Heart right ventricle (tissue), 16 donors: Measurements from ENCODE around the gene EIF6. TPM values are rescaled to one million over a fixed set of nuclear protein-coding genes. Genes with fewer than 3 reads are reported as not detected.

Source experiments
- ATAC-seq, 8 donors: fragments of 200-7000 bp; cut with Tn5 transposase; one replicate each; pipeline ENCODE4 v1.9.1; 2020; ENCODE audit warnings: mild to moderate bottlenecking in 8 of 8, moderate library complexity in 8 of 8, moderate number of reproducible peaks in 1 of 8
- DNase-seq, 2 donors: peaks; one replicate each; pipeline ENCODE4 v3.0.0-alpha.2; 2020
- H3K27ac ChIP-seq, 10 donors: fragments of 200-600 bp; sonication (generic) in 2 of 10; one replicate each; pipeline versions ENCODE4 v1.5.0 to v1.8.0; 2020 to 2022; ENCODE audit warnings: mild to moderate bottlenecking in 3 of 10
- H3K27me3 ChIP-seq, 7 donors: fragments of 200-600 bp; one replicate each; pipeline ENCODE4 v1.8.0; 2021 to 2022; ENCODE audit warnings: mild to moderate bottlenecking in 2 of 7
- H3K36me3 ChIP-seq, 9 donors: fragments of 200-600 bp; sonication (generic) in 1 of 9; one replicate each; pipeline versions ENCODE4 v1.5.0 to v1.8.0; 2020 to 2022; ENCODE audit warnings: mild to moderate bottlenecking in 2 of 9
- H3K4me1 ChIP-seq, 9 donors: fragments of 200-600 bp; sonication (generic) in 1 of 9; one replicate each; pipeline versions ENCODE4 v1.5.0 to v1.8.0; 2020 to 2022; ENCODE audit warnings: mild to moderate bottlenecking in 4 of 9
- H3K4me3 ChIP-seq, 10 donors: fragments of 200-600 bp; sonication (generic) in 2 of 10; one replicate each; pipeline versions ENCODE4 v1.5.0 to v1.8.0; 2020 to 2022; ENCODE audit warnings: mild to moderate bottlenecking in 7 of 10, moderate library complexity in 2 of 10
- H3K9me3 ChIP-seq, 11 donors: fragments of 200-600 bp in 10 of 11; sonication (generic) in 2 of 11; one replicate each; pipeline versions ENCODE4 v1.5.0 to v1.8.0; 2013 to 2022; ENCODE audit warnings: mild to moderate bottlenecking in 2 of 11, control low read depth in 1 of 11, moderate library complexity in 1 of 11
- WGBS, 2 donors: extraction: QIAGEN DNeasy Blood & Tissue Kit; methylation state at CpG; one replicate each; pipeline ENCODE4 v1.1.7; 2013; ENCODE audit warnings: inconsistent platforms in 1 of 2; 5-methylcytosine and 5-hydroxymethylcytosine counted together
- intact Hi-C, 10 donors: fragments of 100-400 bp; cut with DNase I; formaldehyde crosslinking; loops; one replicate each; pipeline versions ENCODE4 v1.11.1 to v1.14.2; 2022
- polyA plus RNA-seq, 2 donors: library from polyadenylated mRNA; stranded (reverse); fragments of 200-250 nt; gene quantifications; one replicate each; pipeline ENCODE4 v1.2.3, GENCODE V29; 2013
- total RNA-seq, 10 donors: library from RNA; stranded (reverse); fragmentation: NEBNext Ultra II Directional in 3 of 10; extraction: Animal tissue kit (Norgen Biotek cat#: 25700) in 3 of 10; gene quantifications; one replicate each; pipeline versions ENCODE4 v1.2.1 to v1.2.4, GENCODE V29; 2021 to 2023
- TF ChIP-seq, protein P1 (sequence below), 9 donors: fragments of 200-600 bp; sonication (generic) in 2 of 9; IDR thresholded peaks; one replicate each; pipeline versions ENCODE4 v1.5.0 to v1.8.0; 2021 to 2022; ENCODE audit warnings: antibody characterized with exemption in 9 of 9, mild to moderate bottlenecking in 5 of 9, moderate library complexity in 1 of 9
- donor health status: Arrhythmogenic right ventricular cardiomyopathy.
- donor health status: ischemic (EF 13 %, LVEDD 7.1; RV severe dilation, severe dysfunction).
- donor health status: healthy with polysubstance abuse.
- donor health status: DM: no; HTN: yes; CAD: no.
- donor health status: DM: no; HTN: no; CAD: no.
- donor health status: ischemic (EF 25% LVEDD 6.9; RV normal size, moderate dysfunction).
- donor health status: ischemic (EF 25% LVEDD 5.7; RV mildly dilated, moderate dysfunction).
- donor health status: healthy.
- donor health status: DM: yes; HTN: yes; CAD: no.
- donor health status: Ischemic cardiomyopathy.
- donor health status: ischemic (EF 35%, LVEDD 5.7; RV mildly dilated, moderate dysfunction).
- donor health status: nonischemic (EF 11% LVEDD 7.7; RV severe dilation, severe dysfunction).
- donor health status: DM: yes; HTN: yes; CAD: no.
- donor health status: PGD.
- donor health status: ischemic (EF 29% LVEDD 5.4; RV normal size, mild dysfunction).
- donor health status: nonischemic (EF 23%, LVEDD 6.1; RV moderate dilation, normal function).

Gene EIF6
- total and polyA plus RNA-seq, 12 donors: 28.2 to 155 (median 39.0) TPM

DNA sequence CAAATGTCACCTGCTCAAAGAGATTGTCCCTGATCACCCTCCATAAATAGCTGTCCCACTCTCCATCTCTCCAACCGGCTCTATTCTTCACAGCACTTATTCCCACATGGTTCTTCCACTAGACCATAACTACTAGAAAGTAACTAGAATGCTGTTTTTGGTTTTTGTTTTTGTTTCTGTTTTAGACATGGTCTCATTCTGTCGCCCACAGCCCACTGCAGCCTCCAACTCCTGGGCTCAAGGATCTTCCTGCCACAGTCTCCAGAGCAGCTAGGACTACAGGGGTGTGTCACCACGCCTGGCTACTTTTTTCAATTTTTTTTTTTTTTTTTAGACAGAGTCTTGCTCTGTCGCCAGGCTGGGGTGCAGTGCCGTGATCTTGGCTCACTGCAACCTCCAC is 45.8 kb downstream of the EIF6 start:
- Histone ChIP-seq H3K4me1 (peaks cover 0 to 8% (median 0%) of the 10 kb centered on the region in 9 donors), H3K27ac (no peak overlapping the region), H3K36me3 (peaks cover 0 to 28% (median 0%) of the 10 kb centered on the region in 9 donors), H3K27me3 (no peaks in the 10 kb centered on the region), H3K4me3 (no peak overlapping the region), H3K9me3 (peaks cover 0 to 3% (median 0%) of the 10 kb centered on the region in 11 donors)
- intact Hi-C loops: no loop called here
- 89 to 90% methylated on average over 5 of the region's 5 CpGs for WGBS, 2 donors
- DNase-seq (no peak), ATAC-seq (no peak)
- TF ChIP-seq, protein P1, sequence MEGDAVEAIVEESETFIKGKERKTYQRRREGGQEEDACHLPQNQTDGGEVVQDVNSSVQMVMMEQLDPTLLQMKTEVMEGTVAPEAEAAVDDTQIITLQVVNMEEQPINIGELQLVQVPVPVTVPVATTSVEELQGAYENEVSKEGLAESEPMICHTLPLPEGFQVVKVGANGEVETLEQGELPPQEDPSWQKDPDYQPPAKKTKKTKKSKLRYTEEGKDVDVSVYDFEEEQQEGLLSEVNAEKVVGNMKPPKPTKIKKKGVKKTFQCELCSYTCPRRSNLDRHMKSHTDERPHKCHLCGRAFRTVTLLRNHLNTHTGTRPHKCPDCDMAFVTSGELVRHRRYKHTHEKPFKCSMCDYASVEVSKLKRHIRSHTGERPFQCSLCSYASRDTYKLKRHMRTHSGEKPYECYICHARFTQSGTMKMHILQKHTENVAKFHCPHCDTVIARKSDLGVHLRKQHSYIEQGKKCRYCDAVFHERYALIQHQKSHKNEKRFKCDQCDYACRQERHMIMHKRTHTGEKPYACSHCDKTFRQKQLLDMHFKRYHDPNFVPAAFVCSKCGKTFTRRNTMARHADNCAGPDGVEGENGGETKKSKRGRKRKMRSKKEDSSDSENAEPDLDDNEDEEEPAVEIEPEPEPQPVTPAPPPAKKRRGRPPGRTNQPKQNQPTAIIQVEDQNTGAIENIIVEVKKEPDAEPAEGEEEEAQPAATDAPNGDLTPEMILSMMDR (IDR thresholded peaks at IDR 0.05): no peak

DNA sequence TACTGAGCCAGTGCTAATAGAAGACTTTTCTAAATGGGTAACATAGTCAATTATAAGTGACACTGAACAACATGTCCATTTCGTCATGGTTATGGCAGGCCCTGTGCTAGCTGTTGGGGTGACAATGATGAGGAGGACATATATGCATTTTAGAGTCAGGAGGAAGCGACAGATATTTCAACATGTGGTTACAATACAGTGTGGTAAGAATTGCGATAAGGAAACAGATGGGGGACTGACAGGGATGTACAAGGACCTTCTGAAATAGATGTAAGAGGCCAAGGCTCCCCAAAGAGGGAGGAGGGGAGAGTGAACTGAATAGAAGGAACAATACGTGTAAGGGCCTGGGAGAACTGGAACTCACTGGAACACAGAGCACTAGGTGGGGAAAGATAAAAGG is 46.4 kb downstream of the EIF6 start:
- WGBS, 2 donors: 86 to 96% methylated on average over 4 of the region's 4 CpGs
- peaks cover 0 to 8% (median 0%) of the 10 kb centered on the region in 9 donors for H3K4me1 ChIP-seq
- intact Hi-C loops: no loop called here
- H3K36me3 ChIP-seq: peaks cover 0 to 28% (median 0%) of the 10 kb centered on the region in 9 donors
- DNase-seq (no peak), ATAC-seq (no peak)
- no peak overlapping the region for H3K27ac ChIP-seq
- H3K27me3 ChIP-seq: no peaks in the 10 kb centered on the region
- TF ChIP-seq, protein P1 (IDR thresholded peaks at IDR 0.05): no peak
- peaks cover 0 to 3% (median 0%) of the 10 kb centered on the region in 11 donors for H3K9me3 ChIP-seq
- H3K4me3 ChIP-seq: no peak overlapping the region

- Histone ChIP-seq H3K4me3 (no peak overlapping the region), H3K36me3 (peaks cover 0 to 28% (median 0%) of the 10 kb centered on the region in 9 donors), H3K4me1 (peaks cover 0 to 8% (median 0%) of the 10 kb centered on the region in 9 donors), H3K9me3 (peaks cover 0 to 3% (median 0%) of the 10 kb centered on the region in 11 donors), H3K27me3 (no peaks in the 10 kb centered on the region), H3K27ac (no peak overlapping the region)
- TF ChIP-seq, protein P1 (IDR thresholded peaks at IDR 0.05): no peak
- intact Hi-C loops: no loop called here
- DNase-seq: no peak
- no peak for ATAC-seq
These were observed 47.1 kb downstream of the EIF6 start for GRCh38 chr20:35237486-35237885.

DNA sequence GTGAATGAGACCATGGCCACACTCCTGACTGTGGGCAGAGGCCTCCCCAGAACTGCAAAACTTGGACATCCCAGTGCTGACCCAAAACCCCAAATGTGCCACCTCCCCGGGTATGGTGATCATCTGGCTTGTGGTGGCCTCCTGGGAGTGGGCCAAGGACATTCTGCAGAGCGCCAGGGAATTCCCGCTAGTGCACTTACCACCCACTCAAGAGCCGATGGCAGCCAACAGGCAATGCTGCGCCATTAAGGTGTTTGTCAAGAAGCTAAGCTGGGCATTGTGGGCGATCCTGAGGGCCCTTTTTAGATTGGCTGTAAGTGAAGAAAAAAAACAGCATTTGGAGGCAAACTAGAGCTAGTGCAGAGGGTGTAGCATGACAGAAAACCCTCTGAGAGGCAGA is 48.7 kb downstream of the EIF6 start:
- H3K4me1 ChIP-seq: peaks cover 0 to 8% (median 0%) of the 10 kb centered on the region in 9 donors
- no peak overlapping the region for H3K4me3 ChIP-seq
- H3K27ac ChIP-seq: no peak overlapping the region
- DNase-seq (no peak), ATAC-seq (peak in 1 of 8 donors; percentile 35)
- 90 to 91% methylated on average over 6 of the region's 6 CpGs for WGBS, 2 donors
- TF ChIP-seq, protein P1 (IDR thresholded peaks at IDR 0.05): no peak
- peaks cover 0 to 3% (median 0%) of the 10 kb centered on the region in 11 donors for H3K9me3 ChIP-seq
- H3K27me3 ChIP-seq: no peaks in the 10 kb centered on the region
- intact Hi-C loops: no loop called here
- peaks cover 0 to 35% (median 0%) of the 10 kb centered on the region in 9 donors for H3K36me3 ChIP-seq
